Colon (tissue), 2 donors: ENCODE results near the gene PTPRN2.
"Not testable (repeated sequence)": the region's sequence is repeated elsewhere in the genome, so short reads cannot be mapped to it uniquely, and the experiment has no call there.

ENCODE experiments used
- FAIRE-seq: peaks from 2 replicates; lab custom pipeline; 2012; peaks lifted over from hg19 to GRCh38; lab: Jason Lieb, UNC
- donor health status: control.
- donor health status: control.

The PTPRN2 gene

GRCh38 chr7:157918326-157919080 lies 669.1 kb downstream of the PTPRN2 start:
- no peak for FAIRE-seq

- no peak for FAIRE-seq
Observed at GRCh38 chr7:157916946-157917640, 670.5 kb downstream of the PTPRN2 start.

- no peak for FAIRE-seq
Observed at GRCh38 chr7:157910446-157910845, 677.2 kb downstream of the PTPRN2 start.

- not testable (repeated sequence) for FAIRE-seq
Observed at GRCh38 chr7:157910045-157910444, 677.6 kb downstream of the PTPRN2 start.

GRCh38 chr7:157909370-157909769 lies 678.3 kb downstream of the PTPRN2 start:
- FAIRE-seq = no peak

GRCh38 chr7:157908006-157908782 lies 679.4 kb downstream of the PTPRN2 start:
- FAIRE-seq = no peak

- no peak for FAIRE-seq
Observed at GRCh38 chr7:157907091-157907490, 680.5 kb downstream of the PTPRN2 start.

- no peak for FAIRE-seq
Observed at GRCh38 chr7:157906583-157906982, 681.0 kb downstream of the PTPRN2 start.

- FAIRE-seq = no peak
Observed at GRCh38 chr7:157905651-157906461, 681.8 kb downstream of the PTPRN2 start.

- FAIRE-seq = no peak
Observed at GRCh38 chr7:157904866-157905570, 682.6 kb downstream of the PTPRN2 start.

- no peak for FAIRE-seq
Observed at GRCh38 chr7:157904211-157904865, 683.3 kb downstream of the PTPRN2 start.

- no peak for FAIRE-seq
Observed at GRCh38 chr7:157903710-157904109, 683.9 kb downstream of the PTPRN2 start.

GRCh38 chr7:157903296-157903695 lies 684.3 kb downstream of the PTPRN2 start:
- FAIRE-seq = no peak

GRCh38 chr7:157901816-157902610 lies 685.6 kb downstream of the PTPRN2 start:
- not testable (repeated sequence) for FAIRE-seq

- FAIRE-seq = no peak
Observed at GRCh38 chr7:157901166-157901565, 686.5 kb downstream of the PTPRN2 start.

- FAIRE-seq = no peak
Observed at GRCh38 chr7:157900556-157900955, 687.1 kb downstream of the PTPRN2 start.

- no peak for FAIRE-seq
Observed at GRCh38 chr7:157900011-157900410, 687.6 kb downstream of the PTPRN2 start.

GRCh38 chr7:157898802-157899505 lies 688.7 kb downstream of the PTPRN2 start:
- no peak for FAIRE-seq

GRCh38 chr7:157898261-157898660 lies 689.4 kb downstream of the PTPRN2 start:
- no peak for FAIRE-seq
